HepG2 (cell line): Measurements from ENCODE around the gene RGS10. TPM values are rescaled to one million over a fixed set of nuclear protein-coding genes. Genes with fewer than 3 reads are reported as not detected.

Experiments
- ATAC-seq: fragments of 200-7000 bp; cut with Tn5 transposase; 3 replicates; pipeline ENCODE4 v1.9.1; 2020; ENCODE audit warnings: mild to moderate bottlenecking, moderate library complexity
- BruUV-seq: library from RNA; stranded (reverse); fragments of 400-500 nt; replicated peaks from 2 replicates; lab custom pipeline; 2021; lab: Mats Ljungman, UMichigan
- CTCF ChIA-PET: fragments of 300-600 bp; formaldehyde crosslinking; extraction: SDS; loops from one replicate; lab custom pipeline; 2021; ENCODE audit warnings: low total read pairs, inconsistent platforms, low intra/inter-chr PET ratio; lab: Yijun Ruan, JAX
- POLR2A ChIA-PET: fragments of 350-600 bp; sonication (Branson Sonifier 250); formaldehyde crosslinking; loops from one replicate; lab custom pipeline; 2020; ENCODE audit warnings: antibody characterized with exemption, inconsistent platforms; lab: Yijun Ruan, JAX
- DNase-seq: peaks from one replicate; pipeline ENCODE4 v3.0.0-alpha.2; 2015; ENCODE audit warnings: low spot score
- FAIRE-seq: peaks from 3 replicates; lab custom pipeline; 2011; peaks lifted over from hg19 to GRCh38; lab: Jason Lieb, UNC
- H2AFZ ChIP-seq: one replicate; pipeline ENCODE4 v1.6.1; 2011; ENCODE audit warnings: low read length, inconsistent platforms
- H3K27ac ChIP-seq: fragments of 300-600 bp; 3 replicates; pipeline ENCODE4 v1.8.0; 2011; ENCODE audit warnings: mixed run types, mild to moderate bottlenecking, mixed read lengths, low read length, inconsistent platforms; ENCODE audit not compliant: insufficient read depth; ENCODE audit errors: extremely low read length
- H3K27me3 ChIP-seq, 2 experiments: fragments of 200-600 bp in 1 of 2; 2 replicates in 1 of 2; 3 replicates in 1 of 2; pipeline versions ENCODE4 v1.6.0 to v1.8.0; 2011; ENCODE audit warnings: low read length in 2 of 2, mild to moderate bottlenecking in 2 of 2, moderate library complexity in 2 of 2, inconsistent platforms in 1 of 2; ENCODE audit not compliant: insufficient read depth in 2 of 2, control insufficient read depth in 1 of 2
- H3K36me3 ChIP-seq, 2 experiments: fragments of 200-600 bp in 1 of 2; replicated peaks in 1 of 2; 2 replicates in 1 of 2; 3 replicates in 1 of 2; pipeline versions ENCODE4 v1.5.1 to v1.8.0; 2011; ENCODE audit warnings: low read length in 2 of 2, inconsistent platforms in 1 of 2; ENCODE audit not compliant: insufficient read depth in 2 of 2, control insufficient read depth in 1 of 2
- H3K4me1 ChIP-seq: 2 replicates; pipeline ENCODE4 v1.5.1; 2012; ENCODE audit warnings: low read length, inconsistent platforms; ENCODE audit not compliant: insufficient read depth
- H3K4me2 ChIP-seq: 2 replicates; pipeline ENCODE4 v1.6.0; 2011; ENCODE audit warnings: low read depth, low read length, inconsistent platforms
- H3K4me3 ChIP-seq, 3 experiments: fragments of 200-600 bp in 1 of 3; sonication (generic), shearing (Covaris generic) in 1 of 3; replicated peaks in 1 of 3; 2 replicates each; pipeline ENCODE4 v1.5.1; 2011 to 2016; ENCODE audit warnings: low read length in 3 of 3, inconsistent platforms in 2 of 3, low read depth in 2 of 3, mild to moderate bottlenecking in 2 of 3, control low read depth in 1 of 3, mixed read lengths in 1 of 3; ENCODE audit not compliant: insufficient read depth in 1 of 3
- H3K79me2 ChIP-seq: one replicate; pipeline ENCODE4 v1.6.1; 2011; ENCODE audit warnings: low read length, inconsistent platforms; ENCODE audit not compliant: insufficient read depth
- H3K9ac ChIP-seq: 2 replicates; pipeline ENCODE4 v1.6.0; 2011; ENCODE audit warnings: mild to moderate bottlenecking, low read depth, low read length, inconsistent platforms; ENCODE audit not compliant: insufficient read depth
- H3K9me3 ChIP-seq: 2 replicates; pipeline ENCODE4 v1.5.1; 2012; ENCODE audit warnings: mild to moderate bottlenecking, low read length
- H4K20me1 ChIP-seq: 2 replicates; pipeline ENCODE4 v1.6.0; 2011; ENCODE audit warnings: inconsistent platforms, mild to moderate bottlenecking, low read length, moderate library complexity; ENCODE audit not compliant: insufficient read depth
- HOXD1 ChIP-seq: sonication (generic); formaldehyde crosslinking; IDR thresholded peaks from 2 replicates; pipeline ENCODE4 v1.5.0; 2020; ENCODE audit warnings: missing genetic modification reagents
- KMT2B ChIP-seq: IDR thresholded peaks from 2 replicates; pipeline ENCODE4 v1.6.1; 2016; ENCODE audit warnings: missing genetic modification reagents, missing compliant biosample characterization
- MED13 ChIP-seq: sonication (generic); formaldehyde crosslinking; IDR thresholded peaks from 2 replicates; pipeline ENCODE4 v1.5.0; 2020; ENCODE audit warnings: missing genetic modification reagents
- MTA3 ChIP-seq: sonication (generic); formaldehyde crosslinking; IDR thresholded peaks from 2 replicates; pipeline ENCODE4 v1.4.0; 2020; ENCODE audit warnings: missing genetic modification reagents
- NCOA2 ChIP-seq: sonication (generic); formaldehyde crosslinking; IDR thresholded peaks from 2 replicates; pipeline ENCODE4 v1.8.0; 2022; ENCODE audit warnings: inconsistent platforms
- POLR2A ChIP-seq, 2 experiments: IDR thresholded peaks; 2 replicates each; pipeline ENCODE4 v1.6.1; 2011; ENCODE audit warnings: low read depth in 2 of 2, low read length in 2 of 2, mild to moderate bottlenecking in 1 of 2, moderate library complexity in 1 of 2; ENCODE audit not compliant: insufficient read depth in 1 of 2
- PRPF4 ChIP-seq: fragments of 200-400 bp; formaldehyde crosslinking; IDR thresholded peaks from 2 replicates; pipeline ENCODE4 v1.6.1; 2016; ENCODE audit warnings: low read length, low read depth; ENCODE audit not compliant: poor library complexity, severe bottlenecking
- SAFB2 ChIP-seq: sonication (generic); formaldehyde crosslinking; IDR thresholded peaks from 2 replicates; pipeline ENCODE4 v1.5.1; 2020; ENCODE audit warnings: missing genetic modification reagents, low read depth, mild to moderate bottlenecking, borderline replicate concordance
- SIX1 ChIP-seq: sonication (generic); formaldehyde crosslinking; IDR thresholded peaks from 2 replicates; pipeline ENCODE4 v1.4.0; 2020; ENCODE audit warnings: missing genetic modification reagents, borderline replicate concordance
- SMAD9 ChIP-seq: sonication (generic); formaldehyde crosslinking; IDR thresholded peaks from 2 replicates; pipeline ENCODE4 v1.5.1; 2020; ENCODE audit warnings: mild to moderate bottlenecking, missing genetic modification reagents
- SMC3 ChIP-seq: IDR thresholded peaks from 2 replicates; pipeline ENCODE4 v1.6.1; 2011; ENCODE audit warnings: low read length, improper control_type of control experiment
- SRSF9 ChIP-seq: fragments of 200-400 bp; formaldehyde crosslinking; IDR thresholded peaks from 2 replicates; pipeline ENCODE4 v1.6.1; 2018; ENCODE audit warnings: borderline replicate concordance, mild to moderate bottlenecking, low read depth, low read length; ENCODE audit not compliant: insufficient read depth, poor library complexity, severe bottlenecking
- THAP11 ChIP-seq: IDR thresholded peaks from 2 replicates; pipeline ENCODE4 v1.6.1; 2016; ENCODE audit warnings: missing biosample characterization, missing genetic modification reagents
- ZNF225 ChIP-seq: sonication (generic); formaldehyde crosslinking; IDR thresholded peaks from 2 replicates; pipeline ENCODE4 v1.4.0; 2020; ENCODE audit warnings: mild to moderate bottlenecking, missing genetic modification reagents
- ZNF230 ChIP-seq: sonication (generic); formaldehyde crosslinking; IDR thresholded peaks from 2 replicates; pipeline ENCODE4 v1.4.0; 2020; ENCODE audit warnings: mild to moderate bottlenecking, missing genetic modification reagents
- ZNF431 ChIP-seq: sonication (generic); formaldehyde crosslinking; IDR thresholded peaks from 2 replicates; pipeline ENCODE4 v1.9.0; 2022; ENCODE audit warnings: missing genetic modification reagents, low read depth, mild to moderate bottlenecking, borderline replicate concordance
- ZNF557 ChIP-seq: sonication (generic); formaldehyde crosslinking; IDR thresholded peaks from 2 replicates; pipeline ENCODE4 v1.4.0; 2020; ENCODE audit warnings: missing genetic modification reagents
- ZNF614 ChIP-seq: IDR thresholded peaks from 2 replicates; pipeline ENCODE4 v1.6.1; 2018; ENCODE audit warnings: missing biosample characterization, missing genetic modification reagents, inconsistent platforms, borderline replicate concordance
- WGBS: methylation state at CpG from one replicate; pipeline ENCODE4 v1.1.6; 2017; ENCODE audit warnings: low lambda C conversion rate; 5-methylcytosine and 5-hydroxymethylcytosine counted together
- in situ Hi-C: cut with HindIII; loops from 2 replicates; pipeline ENCODE4 v1.10.0; 2017; ENCODE audit warnings: low pct_unique_long_range_greater_than_20kb; ENCODE audit not compliant: extremely low pct_ligation_motif_present
- intact Hi-C: fragments of 100-400 bp; cut with micrococcal nuclease; formaldehyde crosslinking; loops from one replicate; pipeline ENCODE4 v1.10.0; 2022; ENCODE audit not compliant: unreplicated experiment
- polyA plus RNA-seq, 8 experiments: library from polyadenylated mRNA; depleted of rRNA in 3 of 8; stranded (reverse) in 7 of 8; unstranded in 1 of 8; fragments of >200 nt; fragmentation: Illumina TruSeq in 4 of 8; extraction: Trizol in 4 of 8; gene quantifications; 2 replicates each; pipeline versions ENCODE4 v1.2.1 to v1.2.3, GENCODE V29; 2011 to 2016; ENCODE audit warnings: low read depth in 4 of 8, missing spikeins in 1 of 8, mixed read lengths in 1 of 8; ENCODE audit not compliant: insufficient read depth in 1 of 8
- total RNA-seq, 5 experiments: library from RNA; depleted of rRNA; stranded (reverse); fragments of >200 nt; fragmentation: Illumina TruSeq; extraction: Trizol; gene quantifications; 2 replicates each; pipeline ENCODE4 v1.2.3, GENCODE V29; 2016; ENCODE audit warnings: low read depth in 1 of 5
- TF ChIP-seq, protein P1 (sequence below): sonication (generic); formaldehyde crosslinking; IDR thresholded peaks from 2 replicates; pipeline ENCODE4 v1.4.0; 2020; ENCODE audit warnings: missing genetic modification reagents

Gene RGS10
- total and polyA plus RNA-seq, 2 of the 13 experiments (the other 11 are each of a cell fraction or from before 2014, with no cell fraction given): 1.7 to 5.1 TPM

DNA sequence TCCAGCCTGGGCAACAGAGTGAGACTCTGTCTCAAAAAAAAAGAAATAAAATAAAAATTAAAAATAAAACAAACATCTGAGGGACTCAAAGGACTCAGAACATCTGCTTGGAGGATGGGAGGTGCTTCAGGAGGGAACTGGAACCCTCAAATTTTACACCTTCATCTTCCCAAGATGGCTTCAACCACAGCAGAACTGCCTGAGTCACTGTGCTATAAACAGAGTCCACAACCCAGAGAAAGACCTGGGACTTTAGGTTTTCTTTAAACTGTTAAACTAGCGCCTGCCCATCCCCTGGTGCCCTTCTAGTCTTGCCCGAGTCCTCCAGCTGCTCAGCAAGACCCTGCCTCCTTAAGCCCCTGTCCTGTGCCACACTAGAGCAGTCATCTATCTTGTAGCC is 40.8 kb downstream of the RGS10 start:
- DNase-seq (no peak), FAIRE-seq (no peak), ATAC-seq (no peak)
- no peak overlapping the region for H3K4me3 ChIP-seq
- no peaks in the 10 kb centered on the region for H3K9me3 ChIP-seq
- no peak for TF ChIP-seq MTA3 (CRISPR knock-in tag)
- no peak for TF ChIP-seq MED13
- TF ChIP-seq SMC3: no peak
- no peak for TF ChIP-seq ZNF431
- TF ChIP-seq KMT2B (CRISPR knock-in tag): no peak
- TF ChIP-seq ZNF614 (CRISPR knock-in tag): no peak
- TF ChIP-seq ZNF225 (CRISPR knock-in tag): no peak
- TF ChIP-seq ZNF230: no peak
- no peak for TF ChIP-seq PRPF4
- no peak for TF ChIP-seq SIX1 (CRISPR knock-in tag)
- no peak for TF ChIP-seq THAP11 (CRISPR knock-in tag)
- TF ChIP-seq HOXD1 (CRISPR knock-in tag): no peak
- TF ChIP-seq SRSF9: no peak
- no peak for TF ChIP-seq POLR2A (IDR thresholded peaks at IDR 0.05; ENCODE audit: insufficient read depth in 1 of 2, low read depth in 2 of 2, low read length in 2 of 2)
- TF ChIP-seq ZNF557: no peak
- TF ChIP-seq, protein P1, sequence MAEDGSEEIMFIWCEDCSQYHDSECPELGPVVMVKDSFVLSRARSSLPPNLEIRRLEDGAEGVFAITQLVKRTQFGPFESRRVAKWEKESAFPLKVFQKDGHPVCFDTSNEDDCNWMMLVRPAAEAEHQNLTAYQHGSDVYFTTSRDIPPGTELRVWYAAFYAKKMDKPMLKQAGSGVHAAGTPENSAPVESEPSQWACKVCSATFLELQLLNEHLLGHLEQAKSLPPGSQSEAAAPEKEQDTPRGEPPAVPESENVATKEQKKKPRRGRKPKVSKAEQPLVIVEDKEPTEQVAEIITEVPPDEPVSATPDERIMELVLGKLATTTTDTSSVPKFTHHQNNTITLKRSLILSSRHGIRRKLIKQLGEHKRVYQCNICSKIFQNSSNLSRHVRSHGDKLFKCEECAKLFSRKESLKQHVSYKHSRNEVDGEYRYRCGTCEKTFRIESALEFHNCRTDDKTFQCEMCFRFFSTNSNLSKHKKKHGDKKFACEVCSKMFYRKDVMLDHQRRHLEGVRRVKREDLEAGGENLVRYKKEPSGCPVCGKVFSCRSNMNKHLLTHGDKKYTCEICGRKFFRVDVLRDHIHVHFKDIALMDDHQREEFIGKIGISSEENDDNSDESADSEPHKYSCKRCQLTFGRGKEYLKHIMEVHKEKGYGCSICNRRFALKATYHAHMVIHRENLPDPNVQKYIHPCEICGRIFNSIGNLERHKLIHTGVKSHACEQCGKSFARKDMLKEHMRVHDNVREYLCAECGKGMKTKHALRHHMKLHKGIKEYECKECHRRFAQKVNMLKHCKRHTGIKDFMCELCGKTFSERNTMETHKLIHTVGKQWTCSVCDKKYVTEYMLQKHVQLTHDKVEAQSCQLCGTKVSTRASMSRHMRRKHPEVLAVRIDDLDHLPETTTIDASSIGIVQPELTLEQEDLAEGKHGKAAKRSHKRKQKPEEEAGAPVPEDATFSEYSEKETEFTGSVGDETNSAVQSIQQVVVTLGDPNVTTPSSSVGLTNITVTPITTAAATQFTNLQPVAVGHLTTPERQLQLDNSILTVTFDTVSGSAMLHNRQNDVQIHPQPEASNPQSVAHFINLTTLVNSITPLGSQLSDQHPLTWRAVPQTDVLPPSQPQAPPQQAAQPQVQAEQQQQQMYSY: no peak
- TF ChIP-seq NCOA2: no peak
- no peak for TF ChIP-seq SMAD9 (CRISPR knock-in tag)
- TF ChIP-seq SAFB2: no peak
- intact Hi-C loops (no loop called here), in situ Hi-C loops (loop anchor here (5.0 kb wide), 1 partner anchor 41 kb away; the partner anchor contains the start of gene RGS10)
- no peaks in the 10 kb centered on the region for H3K36me3 ChIP-seq
- ChIA-PET CTCF (no interaction called here), POLR2A (no interaction called here)
- BruUV-seq: no TSS peak
- H2AFZ ChIP-seq: no peak overlapping the region
- H3K79me2 ChIP-seq: no peaks in the 10 kb centered on the region
- H4K20me1 ChIP-seq: no peaks in the 10 kb centered on the region
- H3K4me2 ChIP-seq: no peak overlapping the region; the same call in 1 of the 2 replicates
- peaks cover 59% of the 10 kb centered on the region for H3K4me1 ChIP-seq
- no peak overlapping the region for H3K9ac ChIP-seq
- WGBS: 68% methylated on average over 2 of the region's 2 CpGs
- H3K27ac ChIP-seq: no peak overlapping the region
- no peaks in the 10 kb centered on the region; a peak in 1 of 5 replicates for H3K27me3 ChIP-seq
